GM21367 (cell line): Measurements from ENCODE around the gene PDE1A.
"Not testable (repeated sequence)": the region's sequence is repeated elsewhere in the genome, so short reads cannot be mapped to it uniquely, and the experiment has no call there.

Source experiments
- ATAC-seq: cut with Tn5 transposase; IDR thresholded peaks from one replicate; pipeline ENCODE4 v1.9.1; 2021; ENCODE audit not compliant: unreplicated experiment

PDE1A gene

GRCh38 chr2:182410120-182410519 is 16.7 kb downstream of the PDE1A start:
- no peak for ATAC-seq

- no peak for ATAC-seq
Observed at GRCh38 chr2:182406221-182406620, 20.6 kb downstream of the PDE1A start.

GRCh38 chr2:182404975-182405561 is 21.8 kb downstream of the PDE1A start:
- ATAC-seq, result no peak

- ATAC-seq, result no peak
Observed at GRCh38 chr2:182404092-182404491, 22.7 kb downstream of the PDE1A start.

GRCh38 chr2:182393270-182393760 is 33.5 kb downstream of the PDE1A start:
- ATAC-seq, result no peak

- ATAC-seq, result no peak
Observed at GRCh38 chr2:182391443-182391842, 35.4 kb downstream of the PDE1A start.

GRCh38 chr2:182386267-182386880 is 40.5 kb downstream of the PDE1A start:
- not testable (repeated sequence) for ATAC-seq

GRCh38 chr2:182384860-182385259 is 42.0 kb downstream of the PDE1A start:
- ATAC-seq, result no peak

GRCh38 chr2:182381225-182381624 is 45.6 kb downstream of the PDE1A start:
- ATAC-seq, result no peak

GRCh38 chr2:182379241-182379640 is 47.6 kb downstream of the PDE1A start:
- no peak for ATAC-seq

- ATAC-seq, result no peak
Observed at GRCh38 chr2:182378759-182379158, 48.1 kb downstream of the PDE1A start.

GRCh38 chr2:182377467-182377866 is 49.4 kb downstream of the PDE1A start:
- ATAC-seq, result no peak

GRCh38 chr2:182375862-182376261 is 51.0 kb downstream of the PDE1A start:
- no peak for ATAC-seq

- ATAC-seq, result no peak
Observed at GRCh38 chr2:182372661-182373060, 54.2 kb downstream of the PDE1A start.

- ATAC-seq, result no peak
Observed at GRCh38 chr2:182368996-182369395, 57.8 kb downstream of the PDE1A start.

GRCh38 chr2:182368446-182368845 is 58.4 kb downstream of the PDE1A start:
- no peak for ATAC-seq

- no peak for ATAC-seq
Observed at GRCh38 chr2:182367401-182367800, 59.4 kb downstream of the PDE1A start.

- no peak for ATAC-seq
Observed at GRCh38 chr2:182366628-182367027, 60.2 kb downstream of the PDE1A start.

- ATAC-seq, result no peak
Observed at GRCh38 chr2:182365855-182366254, 61.0 kb downstream of the PDE1A start.

GRCh38 chr2:182361477-182361876 is 65.4 kb downstream of the PDE1A start:
- no peak for ATAC-seq

- no peak for ATAC-seq
Observed at GRCh38 chr2:182360663-182361260, 66.1 kb downstream of the PDE1A start.

GRCh38 chr2:182359990-182360662 is 66.7 kb downstream of the PDE1A start:
- no peak for ATAC-seq
